Testis (tissue), 2 donors: ENCODE data around the gene MAN2B2.

Source experiments
- CTCF ChIP-seq, 3 experiments: fragments of 450-650 bp in 2 of 3; fragments of 200-600 bp in 1 of 3; sonication (generic) in 1 of 3; IDR thresholded peaks; one replicate each; pipeline ENCODE4 v1.5.1; 2016 to 2019; ENCODE audit warnings: antibody characterized with exemption in 3 of 3, mild to moderate bottlenecking in 2 of 3, moderate library complexity in 1 of 3
- POLR2A ChIP-seq: fragments of 450-650 bp; IDR thresholded peaks from one replicate; pipeline ENCODE4 v1.6.1; 2017; ENCODE audit warnings: antibody characterized with exemption, mild to moderate bottlenecking, moderate library complexity

DNA sequence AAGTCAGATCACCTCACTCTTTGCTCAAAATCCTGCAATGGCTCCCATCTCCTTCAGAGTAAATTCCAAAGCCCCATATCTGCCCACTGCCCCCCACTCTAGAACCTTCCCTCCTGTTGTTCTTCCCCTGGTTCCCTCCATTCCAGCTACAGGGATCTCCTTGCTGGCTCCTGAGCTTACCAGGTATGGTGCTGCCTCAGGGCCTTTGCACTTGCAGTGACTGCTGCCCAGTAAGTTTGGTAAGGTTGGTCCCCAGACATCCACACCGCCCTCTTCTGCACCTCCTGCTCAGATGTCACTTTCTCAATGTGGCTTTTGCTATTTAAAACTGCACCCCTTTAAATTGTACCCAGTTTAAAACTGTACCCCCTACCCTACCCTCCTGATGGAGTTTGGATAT lies 7.8 kb upstream of the MAN2B2 start:
- no peak for TF ChIP-seq POLR2A
- no peak for TF ChIP-seq CTCF (IDR thresholded peaks at IDR 0.05)
